Osteoblast (primary cell): ENCODE results near the gene CCDC12. TPM values are rescaled to one million over a fixed set of nuclear protein-coding genes. Genes with fewer than 3 reads are reported as not detected.

Experiments
- DNase-seq: peaks from one replicate; pipeline ENCODE4 v3.0.0; 2011; ENCODE audit warnings: low spot score, mixed read lengths; ENCODE audit not compliant: insufficient read length; ENCODE audit errors: missing footprints
- H2AFZ ChIP-seq: 2 replicates; pipeline ENCODE4 v1.6.0; 2011; ENCODE audit warnings: mild to moderate bottlenecking, low read length
- H3K27ac ChIP-seq: 2 replicates; pipeline ENCODE4 v1.5.1; 2011; ENCODE audit warnings: mild to moderate bottlenecking, low read depth, low read length, moderate library complexity
- H3K27me3 ChIP-seq: 2 replicates; pipeline ENCODE4 v1.6.0; 2012; ENCODE audit warnings: mild to moderate bottlenecking, control low read depth, inconsistent platforms, low read length, moderate library complexity; ENCODE audit not compliant: insufficient read depth
- H3K36me3 ChIP-seq: 2 replicates; pipeline ENCODE4 v1.5.1; 2011; ENCODE audit warnings: mild to moderate bottlenecking, low read length, control low read depth, moderate library complexity; ENCODE audit not compliant: insufficient read depth
- H3K4me1 ChIP-seq: 2 replicates; pipeline ENCODE4 v1.5.1; 2011; ENCODE audit warnings: mild to moderate bottlenecking, low read length, control low read depth, moderate library complexity; ENCODE audit not compliant: insufficient read depth
- H3K4me2 ChIP-seq: 2 replicates; pipeline ENCODE4 v1.6.0; 2011; ENCODE audit warnings: mild to moderate bottlenecking, low read length; ENCODE audit not compliant: insufficient read depth
- H3K4me3 ChIP-seq: fragments of 200-600 bp; sonication (generic); 3 replicates; pipeline ENCODE4 v1.5.1; 2012; ENCODE audit warnings: mild to moderate bottlenecking, low read length, inconsistent platforms; ENCODE audit not compliant: insufficient read depth
- H3K79me2 ChIP-seq: 2 replicates; pipeline ENCODE4 v1.6.0; 2012; ENCODE audit warnings: mild to moderate bottlenecking, low read length, control low read depth, inconsistent platforms; ENCODE audit not compliant: insufficient read depth
- H3K9me3 ChIP-seq: 2 replicates; pipeline ENCODE4 v1.5.1; 2011; ENCODE audit warnings: low read depth, low read length, control low read depth
- H4K20me1 ChIP-seq: 2 replicates; pipeline ENCODE4 v1.6.0; 2012; ENCODE audit warnings: mild to moderate bottlenecking, low read length, control low read depth; ENCODE audit not compliant: insufficient read depth
- total RNA-seq: library from RNA; depleted of rRNA; stranded (reverse); fragments of >200 nt; gene quantifications from 2 replicates; pipeline ENCODE4 v1.2.3, GENCODE V29; 2012
- TF ChIP-seq, protein P1 (sequence below): IDR thresholded peaks from 2 replicates; pipeline ENCODE4 v1.5.1; 2011; ENCODE audit warnings: mild to moderate bottlenecking, low read depth, low read length, moderate library complexity; ENCODE audit errors: extremely low read depth

Gene CCDC12
- total RNA-seq, 1 donor, result 20.6 TPM

DNA sequence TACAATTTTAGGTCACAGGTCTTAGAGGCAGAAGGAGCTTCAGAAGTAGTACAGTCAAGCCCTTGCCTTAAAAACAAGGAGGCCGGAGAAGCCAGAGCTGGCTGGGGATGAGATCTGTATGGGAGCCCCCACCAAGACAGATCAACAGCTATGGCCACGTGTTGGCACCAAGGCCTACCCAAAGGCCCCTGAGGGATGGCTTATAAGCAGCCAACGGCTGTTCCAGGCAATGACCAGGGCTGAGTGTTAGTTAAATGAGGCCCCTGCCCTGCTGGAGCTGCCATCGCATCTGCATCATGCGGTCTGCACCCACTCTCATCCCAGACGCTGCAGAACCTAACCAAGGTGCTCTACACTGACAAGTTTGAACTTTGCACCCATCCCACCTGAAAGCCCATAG lies 43.3 kb downstream of the CCDC12 start:
- no peaks in the 10 kb centered on the region for H3K9me3 ChIP-seq
- H3K79me2 ChIP-seq, result peaks cover 80% of the 10 kb centered on the region
- peaks cover 56% of the 10 kb centered on the region for H3K4me1 ChIP-seq
- H3K27ac ChIP-seq, result peak overlapping the region; percentile 15
- peaks cover 30% of the 10 kb centered on the region for H4K20me1 ChIP-seq
- H3K4me2 ChIP-seq, result no peak overlapping the region
- no peak overlapping the region for H3K4me3 ChIP-seq
- H3K36me3 ChIP-seq, result peaks cover 10% of the 10 kb centered on the region
- TF ChIP-seq, protein P1, sequence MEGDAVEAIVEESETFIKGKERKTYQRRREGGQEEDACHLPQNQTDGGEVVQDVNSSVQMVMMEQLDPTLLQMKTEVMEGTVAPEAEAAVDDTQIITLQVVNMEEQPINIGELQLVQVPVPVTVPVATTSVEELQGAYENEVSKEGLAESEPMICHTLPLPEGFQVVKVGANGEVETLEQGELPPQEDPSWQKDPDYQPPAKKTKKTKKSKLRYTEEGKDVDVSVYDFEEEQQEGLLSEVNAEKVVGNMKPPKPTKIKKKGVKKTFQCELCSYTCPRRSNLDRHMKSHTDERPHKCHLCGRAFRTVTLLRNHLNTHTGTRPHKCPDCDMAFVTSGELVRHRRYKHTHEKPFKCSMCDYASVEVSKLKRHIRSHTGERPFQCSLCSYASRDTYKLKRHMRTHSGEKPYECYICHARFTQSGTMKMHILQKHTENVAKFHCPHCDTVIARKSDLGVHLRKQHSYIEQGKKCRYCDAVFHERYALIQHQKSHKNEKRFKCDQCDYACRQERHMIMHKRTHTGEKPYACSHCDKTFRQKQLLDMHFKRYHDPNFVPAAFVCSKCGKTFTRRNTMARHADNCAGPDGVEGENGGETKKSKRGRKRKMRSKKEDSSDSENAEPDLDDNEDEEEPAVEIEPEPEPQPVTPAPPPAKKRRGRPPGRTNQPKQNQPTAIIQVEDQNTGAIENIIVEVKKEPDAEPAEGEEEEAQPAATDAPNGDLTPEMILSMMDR, result no peak
- no peak for DNase-seq
- H3K27me3 ChIP-seq, result no peaks in the 10 kb centered on the region
- no peak overlapping the region for H2AFZ ChIP-seq

GRCh38 chr3:46932455-46933225 lies 43.9 kb downstream of the CCDC12 start:
- H3K4me3 ChIP-seq, result no peak overlapping the region
- H3K4me1 ChIP-seq, result peaks cover 56% of the 10 kb centered on the region
- H3K27me3 ChIP-seq, result no peaks in the 10 kb centered on the region
- peaks cover 27% of the 10 kb centered on the region for H4K20me1 ChIP-seq
- H3K36me3 ChIP-seq, result peaks cover 6% of the 10 kb centered on the region
- TF ChIP-seq, protein P1, result no peak
- no peak overlapping the region for H2AFZ ChIP-seq
- DNase-seq, result no peak
- peak overlapping the region; percentile 62 for H3K27ac ChIP-seq
- no peaks in the 10 kb centered on the region for H3K9me3 ChIP-seq
- no peak overlapping the region for H3K4me2 ChIP-seq
- peaks cover 80% of the 10 kb centered on the region for H3K79me2 ChIP-seq

DNA sequence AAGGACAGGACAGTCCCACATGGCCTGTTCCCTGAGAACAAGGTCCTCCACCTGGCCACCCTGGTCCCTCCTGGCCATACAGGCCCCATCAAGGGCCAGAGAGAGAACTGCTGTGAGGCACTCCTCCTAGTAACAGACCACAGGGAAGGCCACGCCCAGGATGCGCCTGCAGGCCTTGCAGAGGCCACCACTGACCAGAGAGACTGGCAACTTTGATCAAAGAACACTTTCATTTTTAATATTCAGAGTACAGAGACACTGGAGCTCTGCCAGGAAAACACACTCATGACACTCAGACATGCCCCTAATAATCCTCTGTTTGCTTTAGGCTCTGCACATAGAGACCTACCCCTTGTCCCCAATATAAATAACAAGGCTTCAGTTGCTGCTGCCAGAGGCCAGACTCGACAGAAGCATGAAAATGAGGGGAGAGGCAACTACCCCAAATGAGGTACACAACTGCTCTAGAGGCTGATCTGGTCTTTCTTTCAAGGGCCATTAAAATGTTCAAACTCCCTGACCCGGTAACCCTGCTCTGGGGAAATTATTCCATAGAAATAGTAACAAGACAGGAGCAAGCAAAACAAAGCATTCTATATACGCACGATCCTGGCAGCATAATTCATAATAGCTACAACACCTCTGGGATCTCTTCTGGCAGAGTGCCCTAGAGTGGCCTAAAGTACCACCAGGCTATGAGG lies 44.8 kb downstream of the CCDC12 start:
- TF ChIP-seq, protein P1, result no peak
- H3K4me1 ChIP-seq, result peaks cover 51% of the 10 kb centered on the region
- peak; percentile 93 for DNase-seq
- no peak overlapping the region for H3K4me3 ChIP-seq
- no peak overlapping the region for H2AFZ ChIP-seq
- H3K79me2 ChIP-seq, result peaks cover 80% of the 10 kb centered on the region
- no peaks in the 10 kb centered on the region for H3K27me3 ChIP-seq
- H4K20me1 ChIP-seq, result peaks cover 32% of the 10 kb centered on the region
- H3K36me3 ChIP-seq, result peaks cover 4% of the 10 kb centered on the region
- no peaks in the 10 kb centered on the region for H3K9me3 ChIP-seq
- H3K27ac ChIP-seq, result peak overlapping the region; percentile 62
- peak overlapping the region; percentile 60 for H3K4me2 ChIP-seq

GRCh38 chr3:46930945-46931403 lies 45.6 kb downstream of the CCDC12 start:
- Histone ChIP-seq H3K4me1 (peaks cover 49% of the 10 kb centered on the region), H3K27me3 (no peaks in the 10 kb centered on the region), H3K4me3 (no peak overlapping the region), H3K27ac (no peak overlapping the region), H3K36me3 (peaks cover 11% of the 10 kb centered on the region), H4K20me1 (peaks cover 40% of the 10 kb centered on the region), H2AFZ (no peak overlapping the region), H3K79me2 (peaks cover 81% of the 10 kb centered on the region), H3K9me3 (no peaks in the 10 kb centered on the region), H3K4me2 (peak overlapping the region; percentile 60)
- DNase-seq, result no peak
- TF ChIP-seq, protein P1, result no peak
